ENCODE measurements around the gene CRYBG1. TPM values are rescaled to one million over a fixed set of nuclear protein-coding genes. Genes with fewer than 3 reads are reported as not detected.
"Not testable (repeated sequence)": the region's sequence is repeated elsewhere in the genome, so short reads cannot be mapped to it uniquely, and the experiment has no call there.

CRYBG1 gene
- polyA plus RNA-seq, 2 of the 4 experiments (the other 2 are of a cell fraction), result 0.31 to 0.37 TPM

- Histone ChIP-seq H3K4me2 (peak overlapping the region; percentile 7; the same call in 2 of the 3 replicates), H3K4me1 (peaks cover 25% of the 10 kb centered on the region; the same call in 2 of the 3 replicates), H3K9me3 (no peaks in the 10 kb centered on the region), H3K4me3 (no peak overlapping the region), H3K27ac (peak overlapping the region; percentile 17 to 71; a peak in 4 of 6 replicates)
- TF ChIP-seq ZFP36 (IDR thresholded peaks at IDR 0.05; ENCODE audit: borderline replicate concordance, partially characterized antibody) (no peak), NR3C1 (IDR thresholded peaks at IDR 0.05) (no peak), RFX5 (IDR thresholded peaks at IDR 0.05) (no peak), RCOR1 (IDR thresholded peaks at IDR 0.05; ENCODE audit: low read depth, low read length) (no peak), TFCP2L1 (CRISPR knock-in tag; IDR thresholded peaks at IDR 0.05) (no peak), POLR2AphosphoS2 (conservative IDR thresholded peaks at IDR 0.05; ENCODE audit: low read length) (no peak), CHD2 (IDR thresholded peaks at IDR 0.05; ENCODE audit: low read length, partially characterized antibody) (no peak), CBX2 (IDR thresholded peaks at IDR 0.05; ENCODE audit: borderline replicate concordance, low read depth) (no peak), MAFK (IDR thresholded peaks at IDR 0.05; ENCODE audit: partially characterized antibody) (no peak), HDAC2 (IDR thresholded peaks at IDR 0.05) (no peak), ZC3H11A (IDR thresholded peaks at IDR 0.05) (no peak)
- no peak for DNase-seq (ENCODE audit: low read depth in 1 of 2, low spot score in 1 of 2)
- ChIA-PET POLR2A (no interaction called here), CTCF (interaction anchor here (0.6 to 1.1 kb wide), 4 partner anchors 14 to 108 kb away, joined by 3 to 4 read pairs (median 3); no protein-coding TSS in a partner anchor)
- ATAC-seq, result peak in 1 of 2 experiments; percentile 53; a peak in 3 of 6 replicates
- no peak for FAIRE-seq
- 53% methylated on average over 6 of the region's 6 CpGs for WGBS (ENCODE audit: missing lambda C conversion rate)
Observed at GRCh38 chr6:106547601-106548453, 187.3 kb downstream of the CRYBG1 start.

- H3K4me1 ChIP-seq, result peaks cover 25% of the 10 kb centered on the region; the same call in 2 of the 3 replicates
- H3K4me2 ChIP-seq; DNase-seq (ENCODE audit: low read depth in 1 of 2, low spot score in 1 of 2); H3K9me3 ChIP-seq; POLR2A ChIA-PET; H3K27ac ChIP-seq; FAIRE-seq; H3K4me3 ChIP-seq; ATAC-seq: not testable (repeated sequence)
- WGBS (ENCODE audit: missing lambda C conversion rate), result 69% methylated on average over 3 of the region's 6 CpGs
- CTCF ChIA-PET, result interaction anchor here (1.1 kb wide), 1 partner anchor 17 kb away, joined by 4 read pairs; no protein-coding TSS in a partner anchor
Observed at GRCh38 chr6:106548926-106549455, 188.5 kb downstream of the CRYBG1 start.

GRCh38 chr6:106549521-106549920 lies 189.0 kb downstream of the CRYBG1 start:
- no peaks in the 10 kb centered on the region for H3K9me3 ChIP-seq
- H3K4me3 ChIP-seq, result no peak overlapping the region
- WGBS (ENCODE audit: missing lambda C conversion rate), result 38% methylated on average over 1 of the region's 1 CpG
- H3K4me1 ChIP-seq, result peaks cover 25% of the 10 kb centered on the region; the same call in 2 of the 3 replicates
- CTCF ChIA-PET, result interaction anchor here (1.2 kb wide), 1 partner anchor 41 kb away, joined by 3 read pairs; no protein-coding TSS in a partner anchor
- FAIRE-seq, result no peak
- no peak for TF ChIP-seq TFCP2L1 (CRISPR knock-in tag; IDR thresholded peaks at IDR 0.05)
- no peak for TF ChIP-seq MYC (IDR thresholded peaks at IDR 0.05; ENCODE audit: borderline replicate concordance, low read length)
- TF ChIP-seq KDM1A (IDR thresholded peaks at IDR 0.05; ENCODE audit: low read depth), result no peak
- TF ChIP-seq CBX8 (IDR thresholded peaks at IDR 0.05), result no peak
- no peak for TF ChIP-seq EHMT2 (IDR thresholded peaks at IDR 0.05; ENCODE audit: low read depth)
- no peak for TF ChIP-seq CHD2 (IDR thresholded peaks at IDR 0.05; ENCODE audit: low read length, partially characterized antibody)
- TF ChIP-seq REST (IDR thresholded peaks at IDR 0.05), result no peak
- TF ChIP-seq RAD21 (conservative IDR thresholded peaks at IDR 0.05 in 1 of 2, IDR thresholded peaks at IDR 0.05 in 1 of 2), result no peak
- TF ChIP-seq CTCF (IDR thresholded peaks at IDR 0.05), result no peak
- TF ChIP-seq TP53 (CRISPR knock-in tag; IDR thresholded peaks at IDR 0.05), result no peak
- TF ChIP-seq BHLHE40 (IDR thresholded peaks at IDR 0.05; ENCODE audit: low read depth, low read length), result no peak
- no peak for TF ChIP-seq NR3C1 (IDR thresholded peaks at IDR 0.05)
- TF ChIP-seq HOXB5 (CRISPR knock-in tag; IDR thresholded peaks at IDR 0.05), result no peak
- ATAC-seq, result no peak
- H3K4me2 ChIP-seq, result no peak overlapping the region
- no peak for DNase-seq (ENCODE audit: low read depth in 1 of 2, low spot score in 1 of 2)
- no peak overlapping the region for H3K27ac ChIP-seq
- POLR2A ChIA-PET, result no interaction called here

Measured in A549 (cell line).